Activated CD4-positive, alpha-beta T cell treated with anti-CD3 and anti-CD28 coated beads for 1 hour (primary cell): ENCODE results near the gene HMCES.
A peak's percentile ranks its signal among the peaks of the same experiment; 100 is the strongest.

ENCODE experiments used
- DNase-seq: peaks from one replicate; pipeline ENCODE4 v3.0.0-alpha.2; 2020

The HMCES gene

GRCh38 chr3:129305592-129306091, 27.0 kb downstream of the HMCES start:
- DNase-seq, result no peak

GRCh38 chr3:129308636-129309035, 30.0 kb downstream of the HMCES start:
- no peak for DNase-seq

GRCh38 chr3:129310111-129311011, 31.7 kb downstream of the HMCES start:
- DNase-seq, result no peak

GRCh38 chr3:129311054-129311902, 32.6 kb downstream of the HMCES start:
- DNase-seq, result no peak

GRCh38 chr3:129312021-129312639, 33.5 kb downstream of the HMCES start:
- DNase-seq, result no peak

GRCh38 chr3:129312671-129313414, 34.2 kb downstream of the HMCES start:
- no peak for DNase-seq

- DNase-seq, result no peak
These were observed 34.7 kb downstream of the HMCES start for GRCh38 chr3:129313415-129313664.

GRCh38 chr3:129313665-129314385, 35.2 kb downstream of the HMCES start:
- no peak for DNase-seq

- DNase-seq, result no peak
These were observed 35.9 kb downstream of the HMCES start for GRCh38 chr3:129314386-129315222.

- no peak for DNase-seq
These were observed 36.7 kb downstream of the HMCES start for GRCh38 chr3:129315223-129315997.

GRCh38 chr3:129315998-129316247, 37.3 kb downstream of the HMCES start:
- DNase-seq, result no peak

- DNase-seq, result peak; percentile 86
These were observed 37.8 kb downstream of the HMCES start for GRCh38 chr3:129316248-129317013.

- DNase-seq, result no peak
These were observed 38.5 kb downstream of the HMCES start for GRCh38 chr3:129317014-129317771.

- DNase-seq, result no peak
These were observed 39.2 kb downstream of the HMCES start for GRCh38 chr3:129317848-129318247.

- DNase-seq, result no peak
These were observed 40.3 kb downstream of the HMCES start for GRCh38 chr3:129318921-129319320.

- DNase-seq, result no peak
These were observed 41.6 kb downstream of the HMCES start for GRCh38 chr3:129320261-129320660.

GRCh38 chr3:129320825-129321487, 42.3 kb downstream of the HMCES start:
- DNase-seq, result no peak

- DNase-seq, result no peak
These were observed 43.2 kb downstream of the HMCES start for GRCh38 chr3:129321887-129322286.
